ENCODE measurements around the gene ENGASE.

GRCh38 chr17:79133985-79134384 is 59.4 kb downstream of the ENGASE start:
- TF ChIP-seq EZH2 (IDR thresholded peaks at IDR 0.05; ENCODE audit: insufficient read depth, poor library complexity, severe bottlenecking) (no peak), EZH2phosphoT487 (IDR thresholded peaks at IDR 0.05; ENCODE audit: insufficient read depth, low read depth) (no peak)
